Natural killer cell (primary cell): ENCODE measurements around the gene SEMA6B. TPM values are rescaled to one million over a fixed set of nuclear protein-coding genes. Genes with fewer than 3 reads are reported as not detected.

Source experiments
- ATAC-seq, 3 donors: fragments of 150-1000 bp in 2 of 3; fragments of 200-7000 bp in 1 of 3; cut with Tn5 transposase; 1 replicate in 1 of 3; 2 replicates in 2 of 3; pipeline ENCODE4 v1.10.0; 2021; ENCODE audit warnings: mild to moderate bottlenecking in 2 of 3, moderate library complexity in 2 of 3
- DNase-seq, 2 donors: peaks; one replicate each; pipeline versions ENCODE4 v3.0.0 to v3.0.0-alpha.2; 2013 to 2021; ENCODE audit warnings: mixed read lengths in 1 of 2
- H3K27ac ChIP-seq: one replicate; pipeline ENCODE4 v1.5.1; 2013; ENCODE audit warnings: mild to moderate bottlenecking, low read length
- H3K27me3 ChIP-seq: one replicate; pipeline ENCODE4 v1.6.1; 2013; ENCODE audit warnings: low read length; ENCODE audit not compliant: control insufficient read depth, insufficient read depth
- H3K36me3 ChIP-seq: one replicate; pipeline ENCODE4 v1.6.1; 2013; ENCODE audit warnings: low read length; ENCODE audit not compliant: control insufficient read depth, insufficient read depth
- H3K4me1 ChIP-seq: one replicate; pipeline ENCODE4 v1.6.1; 2013; ENCODE audit warnings: low read length; ENCODE audit not compliant: control insufficient read depth, insufficient read depth
- H3K4me3 ChIP-seq: one replicate; pipeline ENCODE4 v1.5.1; 2013; ENCODE audit warnings: low read length
- H3K9me3 ChIP-seq: one replicate; pipeline ENCODE4 v1.6.1; 2013; ENCODE audit warnings: low read length; ENCODE audit not compliant: control insufficient read depth, insufficient read depth
- H3K27ac Mint-ChIP-seq, 2 donors: one replicate each; pipeline ENCODE4 v1.8.0; 2022; ENCODE audit warnings: mild to moderate bottlenecking in 2 of 2, mixed read lengths in 2 of 2, moderate library complexity in 1 of 2
- H3K27me3 Mint-ChIP-seq, 2 donors: one replicate each; pipeline ENCODE4 v1.8.0; 2022; ENCODE audit warnings: low read depth in 2 of 2, mixed read lengths in 2 of 2
- H3K36me3 Mint-ChIP-seq: one replicate; pipeline ENCODE4 v1.8.0; 2022; ENCODE audit warnings: mixed read lengths
- H3K4me1 Mint-ChIP-seq, 2 donors: one replicate each; pipeline ENCODE4 v1.8.0; 2022; ENCODE audit warnings: mixed read lengths in 2 of 2
- H3K4me3 Mint-ChIP-seq: one replicate; pipeline ENCODE4 v1.8.0; 2022; ENCODE audit warnings: mild to moderate bottlenecking, moderate library complexity, mixed read lengths
- H3K9me3 Mint-ChIP-seq, 2 donors: one replicate each; pipeline ENCODE4 v1.8.0; 2022; ENCODE audit warnings: mixed read lengths in 2 of 2
- WGBS: methylation state at CpG from one replicate; pipeline ENCODE4 v1.1.7; 2013; ENCODE audit warnings: missing lambda C conversion rate; ENCODE audit not compliant: insufficient coverage; 5-methylcytosine and 5-hydroxymethylcytosine counted together
- intact Hi-C: fragments of 100-400 bp; cut with micrococcal nuclease; formaldehyde crosslinking; loops from one replicate; pipeline ENCODE4 v1.14.2; 2022
- total RNA-seq, 4 donors: library from RNA; stranded (reverse); fragments of 120-200 nt in 1 of 4; gene quantifications; one replicate each; pipeline versions ENCODE4 v1.2.3 to v1.2.4, GENCODE V29; 2013 to 2022
- TF ChIP-seq, protein P1 (sequence below): fragments of 200-600 bp; IDR thresholded peaks from one replicate; pipeline ENCODE4 v1.8.0; 2022; ENCODE audit warnings: antibody characterized with exemption

Gene SEMA6B
- total RNA-seq, 3 donors from 2014 or later (not counting 1 experiment from before 2014, with no cell fraction given): 0.50 to 5.4 TPM; not detected in 1

DNA sequence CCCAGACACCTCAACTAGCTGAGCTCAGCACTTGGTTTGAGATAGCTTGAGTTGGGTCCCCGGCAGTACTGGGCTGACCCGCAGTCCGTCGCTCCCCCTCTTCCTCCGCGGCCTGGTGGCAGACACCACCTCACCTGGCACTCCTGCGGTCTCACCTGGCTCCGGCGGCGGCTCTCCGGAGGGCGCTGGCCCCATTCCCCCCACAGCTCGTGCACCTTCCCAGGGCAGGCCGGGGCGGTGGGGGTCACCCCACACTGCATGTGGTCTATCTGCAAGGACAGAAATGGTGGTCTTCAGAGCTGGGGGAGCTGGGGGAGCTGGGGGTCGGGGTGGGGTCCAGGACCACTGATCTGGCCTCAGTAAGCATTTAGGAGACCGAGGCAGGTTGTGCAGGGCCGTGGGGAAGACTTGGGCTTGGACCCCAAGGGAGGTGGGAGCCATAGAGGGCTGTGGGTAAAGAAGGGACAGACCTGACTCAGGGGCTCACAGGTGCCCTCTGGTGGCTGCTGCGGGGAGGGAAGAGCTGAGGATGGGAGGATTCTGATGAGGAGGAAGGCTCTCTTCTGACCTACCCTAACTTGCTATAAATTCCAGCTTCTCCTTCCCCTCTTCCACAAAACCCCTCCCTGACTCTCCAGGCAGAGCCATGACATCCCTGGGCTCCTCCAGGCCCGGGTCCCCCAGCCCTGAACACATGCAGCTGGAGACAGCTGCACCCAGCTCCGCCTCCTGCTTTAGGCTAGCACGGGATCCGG lies 34.5 kb downstream of the SEMA6B start:
- Histone ChIP-seq H3K27ac (no peak overlapping the region), H3K27me3 (no peaks in the 10 kb centered on the region), H3K4me3 (no peak overlapping the region), H3K9me3 (no peaks in the 10 kb centered on the region), H3K4me1 (no peaks in the 10 kb centered on the region), H3K36me3 (no peaks in the 10 kb centered on the region)
- DNase-seq (peak; percentile 56 to 76), ATAC-seq (peak; percentile 62 to 83 (median 82))
- Mint-ChIP-seq H3K27me3 (peaks cover 0 to 8% of the 10 kb centered on the region in 2 donors), H3K4me1 (no peaks in the 10 kb centered on the region), H3K4me3 (no peak overlapping the region), H3K9me3 (no peaks in the 10 kb centered on the region), H3K36me3 (no peaks in the 10 kb centered on the region), H3K27ac (no peak overlapping the region)
- intact Hi-C loops: loop anchor here (10.0 kb wide), 1 partner anchor 260 kb away; no protein-coding TSS in a partner anchor
- TF ChIP-seq, protein P1, sequence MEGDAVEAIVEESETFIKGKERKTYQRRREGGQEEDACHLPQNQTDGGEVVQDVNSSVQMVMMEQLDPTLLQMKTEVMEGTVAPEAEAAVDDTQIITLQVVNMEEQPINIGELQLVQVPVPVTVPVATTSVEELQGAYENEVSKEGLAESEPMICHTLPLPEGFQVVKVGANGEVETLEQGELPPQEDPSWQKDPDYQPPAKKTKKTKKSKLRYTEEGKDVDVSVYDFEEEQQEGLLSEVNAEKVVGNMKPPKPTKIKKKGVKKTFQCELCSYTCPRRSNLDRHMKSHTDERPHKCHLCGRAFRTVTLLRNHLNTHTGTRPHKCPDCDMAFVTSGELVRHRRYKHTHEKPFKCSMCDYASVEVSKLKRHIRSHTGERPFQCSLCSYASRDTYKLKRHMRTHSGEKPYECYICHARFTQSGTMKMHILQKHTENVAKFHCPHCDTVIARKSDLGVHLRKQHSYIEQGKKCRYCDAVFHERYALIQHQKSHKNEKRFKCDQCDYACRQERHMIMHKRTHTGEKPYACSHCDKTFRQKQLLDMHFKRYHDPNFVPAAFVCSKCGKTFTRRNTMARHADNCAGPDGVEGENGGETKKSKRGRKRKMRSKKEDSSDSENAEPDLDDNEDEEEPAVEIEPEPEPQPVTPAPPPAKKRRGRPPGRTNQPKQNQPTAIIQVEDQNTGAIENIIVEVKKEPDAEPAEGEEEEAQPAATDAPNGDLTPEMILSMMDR: peak; percentile 61
- WGBS: 76% methylated on average over 22 of the region's 23 CpGs

DNA sequence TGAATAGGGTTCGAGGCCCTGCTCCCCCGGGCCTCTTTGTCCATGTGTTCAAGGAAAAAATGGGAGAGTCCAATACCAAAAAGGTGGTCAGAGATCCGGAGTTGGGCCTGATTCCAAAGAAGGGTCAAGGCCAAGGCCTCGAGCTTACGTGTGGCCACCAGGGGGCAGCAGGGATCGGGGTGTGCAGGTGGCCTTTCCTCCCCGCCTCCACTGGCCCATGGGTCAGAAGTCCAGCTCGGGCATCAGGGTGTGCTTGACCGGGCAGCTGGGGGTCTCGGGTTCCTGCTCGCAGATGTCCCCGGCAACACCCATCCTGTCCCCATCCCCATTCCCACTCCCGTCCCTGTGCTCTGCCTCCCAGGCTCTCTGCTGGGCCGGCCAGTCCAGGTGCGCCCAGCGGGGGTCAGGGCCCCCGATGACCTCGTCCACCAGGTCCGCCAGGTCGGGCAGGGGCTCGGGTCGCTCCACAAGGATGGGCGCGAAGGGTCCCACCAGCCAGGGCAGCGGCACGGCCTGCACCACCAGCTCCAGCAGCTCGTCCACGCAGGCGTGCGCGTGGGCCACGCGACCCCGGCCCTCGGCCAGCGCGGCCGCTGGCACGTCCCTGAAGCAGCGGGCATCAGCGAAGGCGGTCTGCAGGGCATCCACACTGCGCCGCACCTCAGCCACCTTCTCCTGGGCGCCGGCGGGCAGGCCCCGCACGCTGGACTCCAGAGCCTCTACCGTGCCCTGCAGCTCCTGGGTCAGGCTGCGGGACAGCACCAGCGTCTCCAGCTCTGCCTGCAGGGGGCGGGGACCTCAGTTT lies 36.0 kb downstream of the SEMA6B start:
- 78% methylated on average over 53 of the region's 53 CpGs for WGBS
- no peak overlapping the region for H3K27ac ChIP-seq
- no peak overlapping the region for H3K27ac Mint-ChIP-seq
- peaks cover 0 to 7% of the 10 kb centered on the region in 2 donors for H3K27me3 Mint-ChIP-seq
- no peaks in the 10 kb centered on the region for H3K36me3 ChIP-seq
- TF ChIP-seq, protein P1: peak; percentile 48
- H3K36me3 Mint-ChIP-seq: no peaks in the 10 kb centered on the region
- DNase-seq (peak in 1 of 2 donors; percentile 49), ATAC-seq (peak in 1 of 3 donors; percentile 49)
- H3K9me3 ChIP-seq: no peaks in the 10 kb centered on the region
- H3K4me1 ChIP-seq: no peaks in the 10 kb centered on the region
- no peaks in the 10 kb centered on the region for H3K4me1 Mint-ChIP-seq
- no peak overlapping the region for H3K4me3 Mint-ChIP-seq
- no peak overlapping the region for H3K4me3 ChIP-seq
- no peaks in the 10 kb centered on the region for H3K9me3 Mint-ChIP-seq
- intact Hi-C loops: loop anchor here (10.0 kb wide), 1 partner anchor 259 kb away; no protein-coding TSS in a partner anchor
- H3K27me3 ChIP-seq: no peaks in the 10 kb centered on the region

DNA sequence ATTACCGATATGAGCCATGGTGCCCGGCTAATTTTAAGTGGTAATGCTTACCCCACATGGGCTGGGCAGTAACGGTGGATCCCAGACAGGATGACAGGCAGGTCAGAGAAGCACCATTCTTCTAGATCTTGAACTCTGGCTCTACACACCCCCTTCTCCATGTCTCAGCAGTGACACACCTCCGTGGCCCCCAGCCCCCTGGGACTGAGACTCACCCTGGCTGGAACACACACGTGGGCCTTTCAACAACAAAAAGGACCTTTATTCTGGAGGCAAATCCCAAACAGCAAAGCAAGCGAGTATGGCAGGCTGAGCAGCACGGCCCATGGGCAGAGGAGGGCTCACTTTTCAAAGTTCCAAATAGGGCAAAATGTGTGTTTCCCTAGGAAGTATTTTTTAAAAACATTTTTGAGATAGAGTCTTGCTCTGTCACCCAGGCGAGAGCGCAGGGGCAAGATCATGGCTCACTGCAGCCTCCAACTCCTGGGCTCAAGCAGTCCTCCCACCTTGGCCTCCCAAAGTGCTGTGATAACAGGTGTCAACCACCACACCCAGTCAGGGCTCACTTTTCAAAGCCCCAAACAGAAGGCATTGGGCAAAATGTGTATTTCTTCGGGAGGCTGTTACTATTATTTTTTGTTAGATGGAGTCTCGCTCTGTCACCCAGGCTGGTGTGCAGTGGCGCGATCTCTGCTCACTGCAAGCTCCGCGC lies 37.0 kb downstream of the SEMA6B start:
- no peaks in the 10 kb centered on the region for H3K36me3 ChIP-seq
- Mint-ChIP-seq H3K27ac (no peak overlapping the region), H3K36me3 (no peaks in the 10 kb centered on the region), H3K4me1 (no peaks in the 10 kb centered on the region), H3K4me3 (no peak overlapping the region), H3K27me3 (peaks cover 0 to 8% of the 10 kb centered on the region in 2 donors), H3K9me3 (no peaks in the 10 kb centered on the region)
- no peaks in the 10 kb centered on the region for H3K4me1 ChIP-seq
- TF ChIP-seq, protein P1: no peak
- intact Hi-C loops: loop anchor here (10.0 kb wide), 1 partner anchor 258 kb away; no protein-coding TSS in a partner anchor
- H3K27ac ChIP-seq: no peak overlapping the region
- DNase-seq (no peak), ATAC-seq (no peak)
- H3K4me3 ChIP-seq: no peak overlapping the region
- no peaks in the 10 kb centered on the region for H3K9me3 ChIP-seq
- WGBS: 93% methylated on average over 14 of the region's 15 CpGs
- H3K27me3 ChIP-seq: no peaks in the 10 kb centered on the region
